Heart right ventricle (tissue), 16 donors: ENCODE data around the gene RNF38. TPM values are rescaled to one million over a fixed set of nuclear protein-coding genes. Genes with fewer than 3 reads are reported as not detected.

Experiments used
- ATAC-seq, 8 donors: fragments of 200-7000 bp; cut with Tn5 transposase; one replicate each; pipeline ENCODE4 v1.9.1; 2020; ENCODE audit warnings: mild to moderate bottlenecking in 8 of 8, moderate library complexity in 8 of 8, moderate number of reproducible peaks in 1 of 8
- DNase-seq, 2 donors: peaks; one replicate each; pipeline ENCODE4 v3.0.0-alpha.2; 2020
- H3K27ac ChIP-seq, 10 donors: fragments of 200-600 bp; sonication (generic) in 2 of 10; one replicate each; pipeline versions ENCODE4 v1.5.0 to v1.8.0; 2020 to 2022; ENCODE audit warnings: mild to moderate bottlenecking in 3 of 10
- H3K27me3 ChIP-seq, 7 donors: fragments of 200-600 bp; one replicate each; pipeline ENCODE4 v1.8.0; 2021 to 2022; ENCODE audit warnings: mild to moderate bottlenecking in 2 of 7
- H3K36me3 ChIP-seq, 9 donors: fragments of 200-600 bp; sonication (generic) in 1 of 9; one replicate each; pipeline versions ENCODE4 v1.5.0 to v1.8.0; 2020 to 2022; ENCODE audit warnings: mild to moderate bottlenecking in 2 of 9
- H3K4me1 ChIP-seq, 9 donors: fragments of 200-600 bp; sonication (generic) in 1 of 9; one replicate each; pipeline versions ENCODE4 v1.5.0 to v1.8.0; 2020 to 2022; ENCODE audit warnings: mild to moderate bottlenecking in 4 of 9
- H3K4me3 ChIP-seq, 10 donors: fragments of 200-600 bp; sonication (generic) in 2 of 10; one replicate each; pipeline versions ENCODE4 v1.5.0 to v1.8.0; 2020 to 2022; ENCODE audit warnings: mild to moderate bottlenecking in 7 of 10, moderate library complexity in 2 of 10
- H3K9me3 ChIP-seq, 11 donors: fragments of 200-600 bp in 10 of 11; sonication (generic) in 2 of 11; one replicate each; pipeline versions ENCODE4 v1.5.0 to v1.8.0; 2013 to 2022; ENCODE audit warnings: mild to moderate bottlenecking in 2 of 11, control low read depth in 1 of 11, moderate library complexity in 1 of 11
- CTCF ChIP-seq, 9 donors: fragments of 200-600 bp; sonication (generic) in 2 of 9; IDR thresholded peaks; one replicate each; pipeline versions ENCODE4 v1.5.0 to v1.8.0; 2021 to 2022; ENCODE audit warnings: antibody characterized with exemption in 9 of 9, mild to moderate bottlenecking in 5 of 9, moderate library complexity in 1 of 9
- WGBS, 2 donors: extraction: QIAGEN DNeasy Blood & Tissue Kit; methylation state at CpG; one replicate each; pipeline ENCODE4 v1.1.7; 2013; ENCODE audit warnings: inconsistent platforms in 1 of 2; 5-methylcytosine and 5-hydroxymethylcytosine counted together
- intact Hi-C, 10 donors: fragments of 100-400 bp; cut with DNase I; formaldehyde crosslinking; loops; one replicate each; pipeline versions ENCODE4 v1.11.1 to v1.14.2; 2022
- polyA plus RNA-seq, 2 donors: library from polyadenylated mRNA; stranded (reverse); fragments of 200-250 nt; gene quantifications; one replicate each; pipeline ENCODE4 v1.2.3, GENCODE V29; 2013
- total RNA-seq, 10 donors: library from RNA; stranded (reverse); fragmentation: NEBNext Ultra II Directional in 3 of 10; extraction: Animal tissue kit (Norgen Biotek cat#: 25700) in 3 of 10; gene quantifications; one replicate each; pipeline versions ENCODE4 v1.2.1 to v1.2.4, GENCODE V29; 2021 to 2023
- donor health status: Arrhythmogenic right ventricular cardiomyopathy.
- donor health status: ischemic (EF 13 %, LVEDD 7.1; RV severe dilation, severe dysfunction).
- donor health status: healthy with polysubstance abuse.
- donor health status: DM: no; HTN: yes; CAD: no.
- donor health status: DM: no; HTN: no; CAD: no.
- donor health status: ischemic (EF 25% LVEDD 6.9; RV normal size, moderate dysfunction).
- donor health status: ischemic (EF 25% LVEDD 5.7; RV mildly dilated, moderate dysfunction).
- donor health status: healthy.
- donor health status: DM: yes; HTN: yes; CAD: no.
- donor health status: Ischemic cardiomyopathy.
- donor health status: ischemic (EF 35%, LVEDD 5.7; RV mildly dilated, moderate dysfunction).
- donor health status: nonischemic (EF 11% LVEDD 7.7; RV severe dilation, severe dysfunction).
- donor health status: DM: yes; HTN: yes; CAD: no.
- donor health status: PGD.
- donor health status: ischemic (EF 29% LVEDD 5.4; RV normal size, mild dysfunction).
- donor health status: nonischemic (EF 23%, LVEDD 6.1; RV moderate dilation, normal function).

The RNF38 gene
- total and polyA plus RNA-seq, 12 donors, result 6.4 to 56.0 (median 32.8) TPM

- Histone ChIP-seq H3K4me1 (peaks cover 0 to 12% (median 0%) of the 10 kb centered on the region in 9 donors), H3K27ac (no peak overlapping the region), H3K27me3 (no peaks in the 10 kb centered on the region), H3K9me3 (no peaks in the 10 kb centered on the region), H3K4me3 (no peak overlapping the region), H3K36me3 (peaks cover 0 to 38% (median 0%) of the 10 kb centered on the region in 9 donors)
- no peak for TF ChIP-seq CTCF (IDR thresholded peaks at IDR 0.05)
- intact Hi-C loops, result loop anchor here in 1 of 10 donors (10.0 kb wide), 1 partner anchor 227 kb away; no protein-coding TSS in a partner anchor
- DNase-seq (no peak), ATAC-seq (peak in 1 of 8 donors; percentile 22)
- 71% methylated on average over 2 of the region's 2 CpGs for WGBS, 2 donors
These were observed 68.1 kb downstream of the RNF38 start for GRCh38 chr9:36332006-36332405.

- Histone ChIP-seq H3K27me3 (no peaks in the 10 kb centered on the region), H3K4me3 (no peak overlapping the region), H3K36me3 (peaks cover 0 to 8% (median 0%) of the 10 kb centered on the region in 9 donors), H3K27ac (no peak overlapping the region), H3K9me3 (no peaks in the 10 kb centered on the region), H3K4me1 (peaks cover 0 to 12% (median 0%) of the 10 kb centered on the region in 9 donors)
- TF ChIP-seq CTCF (IDR thresholded peaks at IDR 0.05), result peak; percentile 65 to 90 (median 82)
- WGBS, 2 donors, result 32 to 34% methylated on average over 9 of the region's 9 CpGs
- intact Hi-C loops, result loop anchor here (1.0 to 10.0 kb wide), 14 partner anchors 64 to 237 kb away; partner anchors contain the start of genes CLTA (in 5 of the 10) and GNE (in 3 of the 10)
- DNase-seq (peak in 1 of 2 donors; percentile 65), ATAC-seq (peak in 6 of 8 donors; percentile 57 to 71 (median 68))
These were observed 71.2 kb downstream of the RNF38 start for GRCh38 chr9:36328798-36329411.

GRCh38 chr9:36325081-36325828, 74.8 kb downstream of the RNF38 start:
- H3K4me1 ChIP-seq, result peaks cover 0 to 12% (median 0%) of the 10 kb centered on the region in 9 donors
- DNase-seq, result peak; percentile 10 to 50
- no peak overlapping the region for H3K4me3 ChIP-seq
- intact Hi-C loops, result loop anchor here (5.0 to 10.0 kb wide), 12 partner anchors 60 to 233 kb away; partner anchors contain the start of genes CLTA (in 4 of the 10) and GNE (in 3 of the 10)
- H3K27me3 ChIP-seq, result peaks cover 0 to 5% (median 0%) of the 10 kb centered on the region in 7 donors
- WGBS, 2 donors, result 92 to 93% methylated on average over 24 of the region's 24 CpGs
- no peak for TF ChIP-seq CTCF (IDR thresholded peaks at IDR 0.05)
- no peaks in the 10 kb centered on the region for H3K36me3 ChIP-seq
- peaks cover 0 to 4% (median 0%) of the 10 kb centered on the region in 11 donors for H3K9me3 ChIP-seq
- ATAC-seq, result peak in 3 of 8 donors; percentile 22 to 64 (median 50)
- H3K27ac ChIP-seq, result peak overlapping the region in 1 of 10 donors; percentile 70

GRCh38 chr9:36323926-36324325, 76.1 kb downstream of the RNF38 start:
- Histone ChIP-seq H3K4me3 (no peak overlapping the region), H3K9me3 (peaks cover 0 to 4% (median 0%) of the 10 kb centered on the region in 11 donors), H3K27ac (no peak overlapping the region), H3K27me3 (peaks cover 0 to 5% (median 0%) of the 10 kb centered on the region in 7 donors), H3K4me1 (peaks cover 0 to 12% (median 0%) of the 10 kb centered on the region in 9 donors), H3K36me3 (no peaks in the 10 kb centered on the region)
- intact Hi-C loops, result loop anchor here in 6 of 10 donors (10.0 kb wide), 5 partner anchors 59 to 219 kb away; partner anchors contain the start of genes CLTA (in 2 of the 6) and GNE (in 1 of the 6)
- no peak for TF ChIP-seq CTCF (IDR thresholded peaks at IDR 0.05)
- DNase-seq (no peak), ATAC-seq (no peak)
- 92% methylated on average over 12 of the region's 12 CpGs for WGBS, 2 donors
